ENCODE data around the gene RNU6-9. TPM values are rescaled to one million over a fixed set of nuclear protein-coding genes. Genes with fewer than 3 reads are reported as not detected.
A peak's percentile ranks its signal among the peaks of the same experiment; 100 is the strongest.

Gene RNU6-9
- total RNA-seq, 1 experiment from 2014 or later, result not detected

- BruUV-seq (replicated peaks), result no TSS peak
- H3F3A ChIP-seq (ENCODE audit: low read length, unreplicated experiment), result no peaks in the 10 kb centered on the region
- no peaks in the 10 kb centered on the region for H3K9me3 ChIP-seq (ENCODE audit: low read length)
- peak overlapping the region; percentile 86 for H2AFZ ChIP-seq (ENCODE audit: low read length)
- H3K9me2 ChIP-seq (replicated peaks; ENCODE audit: low read length), result no peaks in the 10 kb centered on the region
- H3K79me2 ChIP-seq (ENCODE audit: low read length), result 0 out of 2 replicates have a peak, but pooled peaks cover 3% of the 10 kb centered on the region
- no peaks in the 10 kb centered on the region for H3K36me3 ChIP-seq (ENCODE audit: low read depth, low read length)
- TF ChIP-seq EZH2 (IDR thresholded peaks at IDR 0.05; ENCODE audit: low read length, unreplicated experiment) (no peak), EZH2phosphoT487 (IDR thresholded peaks at IDR 0.05; ENCODE audit: borderline replicate concordance, low read length) (no peak)
- TF ChIP-seq, protein P1, sequence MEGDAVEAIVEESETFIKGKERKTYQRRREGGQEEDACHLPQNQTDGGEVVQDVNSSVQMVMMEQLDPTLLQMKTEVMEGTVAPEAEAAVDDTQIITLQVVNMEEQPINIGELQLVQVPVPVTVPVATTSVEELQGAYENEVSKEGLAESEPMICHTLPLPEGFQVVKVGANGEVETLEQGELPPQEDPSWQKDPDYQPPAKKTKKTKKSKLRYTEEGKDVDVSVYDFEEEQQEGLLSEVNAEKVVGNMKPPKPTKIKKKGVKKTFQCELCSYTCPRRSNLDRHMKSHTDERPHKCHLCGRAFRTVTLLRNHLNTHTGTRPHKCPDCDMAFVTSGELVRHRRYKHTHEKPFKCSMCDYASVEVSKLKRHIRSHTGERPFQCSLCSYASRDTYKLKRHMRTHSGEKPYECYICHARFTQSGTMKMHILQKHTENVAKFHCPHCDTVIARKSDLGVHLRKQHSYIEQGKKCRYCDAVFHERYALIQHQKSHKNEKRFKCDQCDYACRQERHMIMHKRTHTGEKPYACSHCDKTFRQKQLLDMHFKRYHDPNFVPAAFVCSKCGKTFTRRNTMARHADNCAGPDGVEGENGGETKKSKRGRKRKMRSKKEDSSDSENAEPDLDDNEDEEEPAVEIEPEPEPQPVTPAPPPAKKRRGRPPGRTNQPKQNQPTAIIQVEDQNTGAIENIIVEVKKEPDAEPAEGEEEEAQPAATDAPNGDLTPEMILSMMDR (conservative IDR thresholded peaks at IDR 0.05; ENCODE audit: low read depth, low read length), result no peak
- intact Hi-C loops (cut with micrococcal nuclease), result loop anchor here (1.0 kb wide), 1 partner anchor 58 kb away; no protein-coding TSS in a partner anchor
- H4K20me1 ChIP-seq (ENCODE audit: low read length), result no peaks in the 10 kb centered on the region
- no peaks in the 10 kb centered on the region; the same call in 1 of the 2 replicates for H3K4me1 ChIP-seq (ENCODE audit: insufficient read depth, low read length)
- 0 out of 2 replicates have a peak overlapping the region, but pooled peaks have one; percentile 39 for H3K27ac ChIP-seq (ENCODE audit: low read length)
- H3K9ac ChIP-seq (ENCODE audit: low read length), result peak overlapping the region; percentile 51
- no peaks in the 10 kb centered on the region for H3K27me3 ChIP-seq (ENCODE audit: low read length)
- ATAC-seq (no peak), DNase-seq (peak; percentile 14)
- H3K4me2 ChIP-seq (ENCODE audit: low read length), result peak overlapping the region; percentile 95
- H3K4me3 ChIP-seq (ENCODE audit: low read length), result peak overlapping the region; percentile 81
- ChIA-PET CTCF (interaction anchor here (0.5 kb wide), 1 partner anchor 46 kb away, joined by 4 read pairs; no protein-coding TSS in a partner anchor), POLR2A (ENCODE audit: unreplicated experiment) (no interaction called here)
Measured at GRCh38 chr19:924553-925086, 31.3 kb downstream of the RNU6-9 start.

DNA sequence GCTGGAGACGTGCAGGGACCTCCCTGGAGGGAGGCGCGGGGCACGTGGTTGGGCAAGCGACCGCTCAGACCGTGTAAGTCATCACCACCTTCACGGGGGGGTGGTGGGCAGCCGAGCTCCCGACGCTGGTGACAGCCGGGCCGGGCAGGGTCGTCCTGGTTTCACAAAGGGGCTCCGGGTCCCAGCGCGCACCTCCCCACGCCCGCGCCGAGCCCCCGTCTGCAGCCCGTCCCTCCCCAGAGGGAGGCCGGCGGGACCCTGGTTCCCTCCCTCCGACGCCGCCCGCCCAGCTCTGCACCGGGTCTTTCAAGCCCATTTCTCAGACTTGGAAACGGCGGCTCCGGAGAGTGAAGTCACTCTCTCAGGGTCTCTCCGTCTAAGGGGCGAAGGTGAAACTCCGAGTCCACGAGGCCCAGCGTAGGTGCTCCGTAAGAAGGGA is 31.8 kb downstream of the RNU6-9 start:
- BruUV-seq (replicated peaks), result no TSS peak
- Histone ChIP-seq H2AFZ (ENCODE audit: low read length) (peak overlapping the region; percentile 86), H3K27ac (ENCODE audit: low read length) (peak overlapping the region; percentile 39; the same call in 1 of the 2 replicates), H4K20me1 (ENCODE audit: low read length) (no peaks in the 10 kb centered on the region), H3K79me2 (ENCODE audit: low read length) (0 out of 2 replicates have a peak, but pooled peaks cover 3% of the 10 kb centered on the region), H3K27me3 (ENCODE audit: low read length) (no peaks in the 10 kb centered on the region), H3K36me3 (ENCODE audit: low read depth, low read length) (no peaks in the 10 kb centered on the region), H3K9me3 (ENCODE audit: low read length) (no peaks in the 10 kb centered on the region), H3K4me1 (ENCODE audit: insufficient read depth, low read length) (no peaks in the 10 kb centered on the region; the same call in 1 of the 2 replicates), H3K4me3 (ENCODE audit: low read length) (peak overlapping the region; percentile 81), H3K4me2 (ENCODE audit: low read length) (peak overlapping the region; percentile 95), H3K9ac (ENCODE audit: low read length) (peak overlapping the region; percentile 51), H3K9me2 (replicated peaks; ENCODE audit: low read length) (no peaks in the 10 kb centered on the region), H3F3A (ENCODE audit: low read length, unreplicated experiment) (no peaks in the 10 kb centered on the region)
- DNase-seq (peak; percentile 30), ATAC-seq (peak; percentile 52)
- no peak for TF ChIP-seq EZH2 (IDR thresholded peaks at IDR 0.05; ENCODE audit: low read length, unreplicated experiment)
- TF ChIP-seq, protein P1 (conservative IDR thresholded peaks at IDR 0.05; ENCODE audit: low read depth, low read length), result no peak
- TF ChIP-seq EZH2phosphoT487 (IDR thresholded peaks at IDR 0.05; ENCODE audit: borderline replicate concordance, low read length), result no peak
- CTCF ChIA-PET, result no interaction called here
- POLR2A ChIA-PET (ENCODE audit: unreplicated experiment), result no interaction called here
- intact Hi-C loops (cut with micrococcal nuclease), result loop anchor here (1.0 kb wide), 1 partner anchor 57 kb away; no protein-coding TSS in a partner anchor
